H1 (cell line): ENCODE results near the gene PITPNC1. TPM values are rescaled to one million over a fixed set of nuclear protein-coding genes. Genes with fewer than 3 reads are reported as not detected.

Experiments
- CTCF ChIA-PET: fragments of 300-600 bp; sonication (Branson Sonifier 250); formaldehyde crosslinking; loops from one replicate; lab custom pipeline; 2021; ENCODE audit not compliant: partially characterized antibody; lab: Charles Lee
- POLR2A ChIA-PET: fragments of 300-600 bp; sonication (Branson Sonifier 250); formaldehyde crosslinking; loops from one replicate; lab custom pipeline; 2021; ENCODE audit warnings: inconsistent platforms; ENCODE audit not compliant: partially characterized antibody; lab: Charles Lee
- DNase-seq, 2 experiments: peaks; one replicate each; pipeline versions ENCODE4 v3.0.0 to v3.0.0-alpha.2; 2010 to 2022; ENCODE audit warnings: low spot score in 2 of 2, low read depth in 1 of 2, mixed read lengths in 1 of 2
- FAIRE-seq: peaks from 2 replicates; lab custom pipeline; 2011; peaks lifted over from hg19 to GRCh38; lab: Jason Lieb, UNC
- H2AFZ ChIP-seq: 2 replicates; pipeline ENCODE4 v1.8.1; 2012; ENCODE audit warnings: low read length, inconsistent platforms
- H2AK5ac ChIP-seq: 2 replicates; pipeline ENCODE4 v1.6.1; 2013; ENCODE audit warnings: low read depth, low read length
- H2BK120ac ChIP-seq: replicated peaks from 2 replicates; pipeline ENCODE3; 2013; ENCODE audit warnings: low read depth, low read length, inconsistent platforms
- H2BK12ac ChIP-seq: 2 replicates; pipeline ENCODE4 v1.6.1; 2013; ENCODE audit warnings: low read depth, low read length
- H2BK15ac ChIP-seq: 2 replicates; pipeline ENCODE4 v1.6.1; 2013; ENCODE audit warnings: low read length
- H2BK20ac ChIP-seq: 2 replicates; pipeline ENCODE4 v1.6.1; 2013; ENCODE audit warnings: low read length
- H2BK5ac ChIP-seq: 2 replicates; pipeline ENCODE4 v1.6.1; 2013; ENCODE audit warnings: low read depth, low read length
- H3K14ac ChIP-seq: 2 replicates; pipeline ENCODE4 v1.6.1; 2013; ENCODE audit warnings: inconsistent platforms; ENCODE audit not compliant: insufficient read length
- H3K18ac ChIP-seq: 2 replicates; pipeline ENCODE4 v1.6.1; 2013; ENCODE audit warnings: low read length; ENCODE audit errors: extremely low read depth
- H3K23ac ChIP-seq: 2 replicates; pipeline ENCODE4 v1.6.1; 2013; ENCODE audit warnings: inconsistent platforms; ENCODE audit not compliant: insufficient read length
- H3K23me2 ChIP-seq: 2 replicates; pipeline ENCODE4 v1.6.1; 2013; ENCODE audit warnings: low read depth, low read length
- H3K27ac ChIP-seq: 2 replicates; pipeline ENCODE4 v1.6.1; 2011; ENCODE audit warnings: low read depth, low read length, inconsistent platforms
- H3K27me3 ChIP-seq, 4 experiments: replicated peaks in 1 of 4; 1 replicate in 1 of 4; 2 replicates in 3 of 4; pipeline versions ENCODE4 v1.6.1 to v1.8.1; 2011 to 2013; ENCODE audit warnings: low read length in 3 of 4, mild to moderate bottlenecking in 3 of 4, inconsistent platforms in 2 of 4, mixed read lengths in 2 of 4, moderate library complexity in 1 of 4; ENCODE audit not compliant: control insufficient read depth in 3 of 4, insufficient read depth in 3 of 4; ENCODE audit errors: extremely low read depth in 1 of 4
- H3K36me3 ChIP-seq, 4 experiments: 2 replicates each; pipeline versions ENCODE4 v1.6.1 to v1.8.1; 2011 to 2013; ENCODE audit warnings: mild to moderate bottlenecking in 4 of 4, low read length in 3 of 4, moderate library complexity in 2 of 4, control low read depth in 1 of 4, inconsistent platforms in 1 of 4; ENCODE audit not compliant: insufficient read depth in 4 of 4, control insufficient read depth in 2 of 4
- H3K4ac ChIP-seq: replicated peaks from 2 replicates; pipeline ENCODE3; 2013; ENCODE audit warnings: low read length, low read depth, mixed read lengths, inconsistent platforms; ENCODE audit not compliant: insufficient read length
- H3K4me1 ChIP-seq, 4 experiments: replicated peaks in 1 of 4; 1 replicate in 1 of 4; 2 replicates in 3 of 4; pipeline versions ENCODE4 v1.6.1 to v1.8.1; 2011 to 2013; ENCODE audit warnings: low read length in 3 of 4, inconsistent platforms in 2 of 4, mixed read lengths in 1 of 4; ENCODE audit not compliant: insufficient read depth in 4 of 4, control insufficient read depth in 3 of 4
- H3K4me2 ChIP-seq, 2 experiments: 2 replicates each; pipeline versions ENCODE4 v1.6.1 to v1.8.1; 2011 to 2013; ENCODE audit warnings: low read depth in 2 of 2, low read length in 2 of 2, control low read depth in 1 of 2, inconsistent platforms in 1 of 2, mild to moderate bottlenecking in 1 of 2; ENCODE audit not compliant: insufficient read depth in 1 of 2
- H3K4me3 ChIP-seq, 4 experiments: fragments of 200-600, 300-600 bp in 1 of 4; sonication (generic), shearing (Covaris generic), sonication (Bioruptor Twin) in 1 of 4; 2 replicates each; pipeline versions ENCODE4 v1.5.1 to v1.8.1; 2011 to 2016; ENCODE audit warnings: low read length in 4 of 4, low read depth in 3 of 4, control low read depth in 2 of 4, inconsistent platforms in 2 of 4, mild to moderate bottlenecking in 2 of 4, mixed read lengths in 1 of 4, moderate library complexity in 1 of 4; ENCODE audit not compliant: insufficient read depth in 2 of 4; ENCODE audit errors: extremely low read depth in 1 of 4
- H3K56ac ChIP-seq: replicated peaks from 2 replicates; pipeline ENCODE3; 2013; ENCODE audit warnings: low read depth, mild to moderate bottlenecking, mixed read lengths, low read length, inconsistent platforms; ENCODE audit not compliant: insufficient read length
- H3K79me1 ChIP-seq: 2 replicates; pipeline ENCODE4 v1.6.1; 2013; ENCODE audit warnings: low read depth, low read length, control low read depth
- H3K79me2 ChIP-seq, 2 experiments: 2 replicates each; pipeline versions ENCODE4 v1.6.1 to v1.8.1; 2012 to 2013; ENCODE audit warnings: low read length in 2 of 2, mild to moderate bottlenecking in 2 of 2, inconsistent platforms in 1 of 2; ENCODE audit not compliant: insufficient read depth in 2 of 2, control insufficient read depth in 1 of 2
- H3K9ac ChIP-seq, 4 experiments: replicated peaks in 1 of 4; 1 replicate in 1 of 4; 2 replicates in 3 of 4; pipeline versions ENCODE4 v1.6.1 to v1.8.1; 2011 to 2013; ENCODE audit warnings: low read depth in 3 of 4, low read length in 3 of 4, control low read depth in 2 of 4, mild to moderate bottlenecking in 2 of 4, moderate library complexity in 2 of 4, inconsistent platforms in 1 of 4; ENCODE audit errors: extremely low read depth in 1 of 4
- H3K9me3 ChIP-seq, 2 experiments: 2 replicates each; pipeline versions ENCODE4 v1.6.1 to v1.8.1; 2012 to 2013; ENCODE audit warnings: mild to moderate bottlenecking in 2 of 2, moderate library complexity in 2 of 2, control low read depth in 1 of 2, inconsistent platforms in 1 of 2, low read depth in 1 of 2, low read length in 1 of 2, mixed read lengths in 1 of 2; ENCODE audit not compliant: insufficient read depth in 2 of 2
- H4K20me1 ChIP-seq, 2 experiments: replicated peaks in 1 of 2; 2 replicates each; pipeline versions ENCODE3 to v1.8.1; 2011 to 2013; ENCODE audit warnings: inconsistent platforms in 2 of 2, low read length in 2 of 2, mild to moderate bottlenecking in 1 of 2; ENCODE audit not compliant: insufficient read depth in 2 of 2, control insufficient read depth in 1 of 2
- H4K5ac ChIP-seq: 2 replicates; pipeline ENCODE4 v1.6.1; 2013; ENCODE audit warnings: low read length, low read depth, mixed read lengths, inconsistent platforms; ENCODE audit not compliant: insufficient read length
- H4K8ac ChIP-seq: 2 replicates; pipeline ENCODE4 v1.8.0; 2013; ENCODE audit warnings: mild to moderate bottlenecking, moderate library complexity, low read length, inconsistent platforms; ENCODE audit not compliant: insufficient read depth; ENCODE audit errors: extremely low read depth
- H4K91ac ChIP-seq: replicated peaks from 2 replicates; pipeline ENCODE3; 2013; ENCODE audit warnings: low read length, mixed read lengths, inconsistent platforms; ENCODE audit not compliant: insufficient read length
- ATF2 ChIP-seq: IDR thresholded peaks from 2 replicates; pipeline ENCODE4 v1.6.1; 2012; ENCODE audit warnings: low read length, inconsistent platforms
- WGBS, 2 experiments: shearing (Covaris generic) in 1 of 2; methylation state at CpG; one replicate each; pipeline versions ENCODE4 v1.1.6 to v1.1.7; 2013 to 2015; ENCODE audit warnings: low lambda C conversion rate in 2 of 2, mixed read lengths in 2 of 2, inconsistent platforms in 1 of 2, low coverage in 1 of 2, missing lambda C conversion rate in 1 of 2; ENCODE audit not compliant: insufficient replicate concordance in 2 of 2, insufficient coverage in 1 of 2, insufficient read length in 1 of 2; ENCODE audit errors: extremely low coverage in 1 of 2, missing lambda C conversion rate in 1 of 2; 5-methylcytosine and 5-hydroxymethylcytosine counted together
- polyA plus RNA-seq, 7 experiments: library from polyadenylated mRNA; depleted of rRNA in 3 of 7; stranded (reverse) in 5 of 7; unstranded in 2 of 7; fragments of >200 nt in 5 of 7; fragments of 200-250 nt in 2 of 7; gene quantifications; 1 replicate in 5 of 7; 2 replicates in 1 of 7; 4 replicates in 1 of 7; pipeline versions ENCODE4 v1.2.1 to v1.2.3, GENCODE V29; 2011 to 2013; ENCODE audit warnings: missing spikeins in 2 of 7, mixed read lengths in 2 of 7
- total RNA-seq: library from RNA; stranded (reverse); fragmentation: NEBNext Ultra II Directional; extraction: Animal tissue kit (Norgen Biotek cat#: 25700); gene quantifications from 2 replicates; pipeline ENCODE4 v1.2.1, GENCODE V29; 2021

Gene PITPNC1
- total and polyA plus RNA-seq, 2 of the 8 experiments (the other 6 are each of a cell fraction or from before 2014, with no cell fraction given), result 17.6 to 54.7 TPM

DNA sequence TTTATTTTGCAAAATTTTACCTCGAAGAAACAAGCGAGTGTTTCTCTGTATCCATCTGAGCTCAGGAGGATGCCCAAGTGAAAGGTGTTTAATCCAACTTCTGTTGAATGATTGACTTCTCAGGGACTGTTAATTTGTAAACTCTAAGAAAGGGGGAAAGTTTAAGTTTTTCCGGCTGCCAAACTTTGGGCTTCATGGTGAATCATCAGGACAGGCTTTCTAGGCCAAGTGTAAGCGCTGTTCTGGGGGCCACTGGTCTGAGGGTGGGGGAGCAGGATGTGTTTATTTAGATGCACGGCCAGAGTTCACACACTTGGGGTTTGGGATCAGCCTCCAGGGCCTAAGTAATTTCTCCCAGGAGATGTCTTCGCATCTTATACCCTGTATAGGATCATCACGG lies 110.4 kb downstream of the PITPNC1 start:
- Histone ChIP-seq H3K23me2 (no peaks in the 10 kb centered on the region; the same call in 1 of the 2 replicates), H3K4ac (no peak overlapping the region), H2AK5ac (no peak overlapping the region), H3K27me3 (no peaks in the 10 kb centered on the region), H2BK15ac (no peak overlapping the region), H2BK120ac (no peak overlapping the region), H4K20me1 (no peaks in the 10 kb centered on the region), H3K9me3 (no peaks in the 10 kb centered on the region), H3K79me2 (peaks cover 0 to 65% of the 10 kb centered on the region in 2 experiments; a peak in 2 of 4 replicates), H4K8ac (no peak overlapping the region), H4K91ac (no peak overlapping the region), H4K5ac (no peak overlapping the region), H2AFZ (no peak overlapping the region), H3K36me3 (no peaks in the 10 kb centered on the region), H3K56ac (no peak overlapping the region), H2BK12ac (no peak overlapping the region), H3K4me2 (no peak overlapping the region), H3K79me1 (peaks cover 8% of the 10 kb centered on the region), H2BK5ac (no peak overlapping the region), H3K14ac (no peak overlapping the region), H3K9ac (no peak overlapping the region), H3K18ac (no peak overlapping the region), H2BK20ac (no peak overlapping the region), H3K4me1 (peaks cover 7 to 13% (median 11%) of the 10 kb centered on the region in 4 experiments), H3K27ac (no peak overlapping the region), H3K4me3 (no peak overlapping the region), H3K23ac (no peak overlapping the region)
- no peak for DNase-seq
- no peak for TF ChIP-seq ATF2
- CTCF ChIA-PET, result interaction anchor here (1.0 to 5.1 kb wide), 5 partner anchors 11 to 143 kb away, joined by 3 to 27 read pairs (median 4); no protein-coding TSS in a partner anchor
- POLR2A ChIA-PET, result no interaction called here
- 87% methylated on average over 7 of the region's 7 CpGs; no CpG with 5 or more reads in 1 of the 2 experiments for WGBS, 2 experiments
- no peak for FAIRE-seq
